Gastrocnemius medialis (tissue), 4 donors: ENCODE data around the gene PLPPR1. TPM values are rescaled to one million over a fixed set of nuclear protein-coding genes. Genes with fewer than 3 reads are reported as not detected.

ENCODE experiments used
- ATAC-seq, 2 donors: fragments of 150-250 bp; one replicate each; pipeline ENCODE4 v1.9.1; 2016
- DNase-seq, 2 donors: peaks; one replicate each; pipeline ENCODE4 v3.0.0-alpha.2; 2019
- H3K27ac ChIP-seq, 4 donors: fragments of 200-600 bp; sonication (generic); 1 replicate in 1 of 4; 2 replicates in 3 of 4; pipeline ENCODE4 v1.5.1; 2016 to 2018; ENCODE audit warnings: mild to moderate bottlenecking in 2 of 4, moderate library complexity in 1 of 4
- H3K27me3 ChIP-seq, 3 donors: fragments of 200-600 bp; sonication (generic) in 2 of 3; 1 replicate in 1 of 3; 2 replicates in 2 of 3; pipeline versions ENCODE4 v1.5.1 to v1.6.0; 2016 to 2019; ENCODE audit warnings: mild to moderate bottlenecking in 1 of 3, moderate library complexity in 1 of 3
- H3K36me3 ChIP-seq, 2 donors: fragments of 200-600 bp; sonication (generic) in 1 of 2; one replicate each; pipeline ENCODE4 v1.5.1; 2017 to 2018
- H3K4me1 ChIP-seq, 2 donors: fragments of 200-600 bp; sonication (generic) in 1 of 2; one replicate each; pipeline ENCODE4 v1.5.1; 2016 to 2017; ENCODE audit warnings: mild to moderate bottlenecking in 2 of 2
- H3K4me3 ChIP-seq, 4 donors: fragments of 200-600 bp; sonication (generic) in 3 of 4; 1 replicate in 1 of 4; 2 replicates in 3 of 4; pipeline ENCODE4 v1.5.1; 2016 to 2019; ENCODE audit warnings: mild to moderate bottlenecking in 2 of 4
- H3K9me3 ChIP-seq, 3 donors: fragments of 200-600 bp; sonication (generic) in 2 of 3; 1 replicate in 1 of 3; 2 replicates in 2 of 3; pipeline ENCODE4 v1.5.1; 2016 to 2019
- CTCF ChIP-seq, 5 experiments: fragments of 450-650 bp in 3 of 5; fragments of 200-600 bp in 2 of 5; sonication (generic) in 2 of 5; IDR thresholded peaks in 4 of 5; conservative IDR thresholded peaks in 1 of 5; 1 replicate in 4 of 5; 2 replicates in 1 of 5; pipeline ENCODE4 v1.5.1; 2016 to 2019; ENCODE audit warnings: antibody characterized with exemption in 5 of 5, mild to moderate bottlenecking in 3 of 5, moderate library complexity in 3 of 5
- POLR2A ChIP-seq, 2 donors: fragments of 450-650 bp; IDR thresholded peaks; one replicate each; pipeline ENCODE4 v1.6.1; 2017; ENCODE audit warnings: antibody characterized with exemption in 2 of 2, mild to moderate bottlenecking in 2 of 2, moderate library complexity in 2 of 2
- in situ Hi-C, 4 donors: fragments of 200-750 bp; cut with MboI; loops; one replicate each; pipeline versions ENCODE4 v1.15.0 to v1.8.0; 2017; ENCODE audit warnings: low sequenced_read_pairs in 4 of 4
- intact Hi-C: fragments of 100-400 bp; cut with DNase I; formaldehyde crosslinking; loops from one replicate; pipeline ENCODE4 v1.15.1; 2023; ENCODE audit warnings: low total_unique reads
- total RNA-seq, 4 donors: library from RNA; depleted of rRNA; stranded (reverse); fragments of >200 nt; gene quantifications; one replicate each; pipeline versions ENCODE4 v1.1.0 to v1.2.3, GENCODE V29; 2016

The PLPPR1 gene
- total RNA-seq, 4 donors from 2014 or later, result not detected

- no peaks in the 10 kb centered on the region for H3K27me3 ChIP-seq
- no peaks in the 10 kb centered on the region for H3K9me3 ChIP-seq
- TF ChIP-seq CTCF (IDR thresholded peaks at IDR 0.05 in 4 of 5, conservative IDR thresholded peaks at IDR 0.05 in 1 of 5) (no peak), POLR2A (IDR thresholded peaks at IDR 0.05) (no peak)
- no peak for DNase-seq
- H3K36me3 ChIP-seq, result no peaks in the 10 kb centered on the region
- no peak for ATAC-seq
- intact Hi-C loops, result no loop called here
- H3K4me1 ChIP-seq, result no peaks in the 10 kb centered on the region
- H3K27ac ChIP-seq, result no peak overlapping the region
- H3K4me3 ChIP-seq, result no peak overlapping the region
- in situ Hi-C loops, result no loop called here
These were observed 147.9 kb downstream of the PLPPR1 start for GRCh38 chr9:101176384-101176783.

GRCh38 chr9:101184813-101185278, 156.3 kb downstream of the PLPPR1 start:
- no peak overlapping the region for H3K4me3 ChIP-seq
- DNase-seq (no peak), ATAC-seq (no peak)
- H3K36me3 ChIP-seq, result no peaks in the 10 kb centered on the region
- in situ Hi-C loops, result no loop called here
- TF ChIP-seq CTCF (IDR thresholded peaks at IDR 0.05 in 4 of 5, conservative IDR thresholded peaks at IDR 0.05 in 1 of 5), result no peak
- no peak for TF ChIP-seq POLR2A (IDR thresholded peaks at IDR 0.05)
- H3K27me3 ChIP-seq, result no peaks in the 10 kb centered on the region
- H3K4me1 ChIP-seq, result no peaks in the 10 kb centered on the region
- H3K9me3 ChIP-seq, result no peaks in the 10 kb centered on the region
- no peak overlapping the region for H3K27ac ChIP-seq
- intact Hi-C loops, result no loop called here

GRCh38 chr9:101191723-101192122, 163.2 kb downstream of the PLPPR1 start:
- H3K4me3 ChIP-seq, result no peak overlapping the region
- ATAC-seq, result no peak
- intact Hi-C loops (no loop called here), in situ Hi-C loops (no loop called here)
- TF ChIP-seq CTCF (IDR thresholded peaks at IDR 0.05 in 4 of 5, conservative IDR thresholded peaks at IDR 0.05 in 1 of 5), result no peak
- TF ChIP-seq POLR2A (IDR thresholded peaks at IDR 0.05), result no peak
- no peaks in the 10 kb centered on the region for H3K27me3 ChIP-seq
- H3K36me3 ChIP-seq, result no peaks in the 10 kb centered on the region
- no peaks in the 10 kb centered on the region for H3K4me1 ChIP-seq
- no peak overlapping the region for H3K27ac ChIP-seq
- no peak for DNase-seq
- no peaks in the 10 kb centered on the region for H3K9me3 ChIP-seq

GRCh38 chr9:101197026-101197425, 168.5 kb downstream of the PLPPR1 start:
- Histone ChIP-seq H3K9me3 (no peaks in the 10 kb centered on the region), H3K36me3 (no peaks in the 10 kb centered on the region), H3K4me3 (no peak overlapping the region), H3K27ac (no peak overlapping the region), H3K4me1 (peaks cover 0 to 3% of the 10 kb centered on the region in 2 donors), H3K27me3 (no peaks in the 10 kb centered on the region)
- intact Hi-C loops (no loop called here), in situ Hi-C loops (no loop called here)
- ATAC-seq (no peak), DNase-seq (no peak)
- TF ChIP-seq POLR2A (IDR thresholded peaks at IDR 0.05) (no peak), CTCF (IDR thresholded peaks at IDR 0.05 in 4 of 5, conservative IDR thresholded peaks at IDR 0.05 in 1 of 5) (no peak)

GRCh38 chr9:101200852-101201251, 172.3 kb downstream of the PLPPR1 start:
- ATAC-seq (no peak), DNase-seq (no peak)
- Histone ChIP-seq H3K4me3 (no peak overlapping the region), H3K27me3 (no peaks in the 10 kb centered on the region), H3K36me3 (no peaks in the 10 kb centered on the region), H3K27ac (no peak overlapping the region), H3K9me3 (no peaks in the 10 kb centered on the region), H3K4me1 (peaks cover 0 to 3% of the 10 kb centered on the region in 2 donors)
- TF ChIP-seq CTCF (IDR thresholded peaks at IDR 0.05 in 4 of 5, conservative IDR thresholded peaks at IDR 0.05 in 1 of 5), result no peak
- intact Hi-C loops (no loop called here), in situ Hi-C loops (no loop called here)
